Mucosa of rectum (tissue), 2 donors: ENCODE measurements around the gene NCK2.

Source experiments
- H3K27ac ChIP-seq, 2 donors: one replicate each; pipeline ENCODE4 v1.7.0; 2013; ENCODE audit warnings: inconsistent platforms in 2 of 2, low read depth in 2 of 2, low read length in 2 of 2
- H3K27me3 ChIP-seq, 2 donors: one replicate each; pipeline ENCODE4 v1.7.0; 2013; ENCODE audit warnings: low read length in 2 of 2; ENCODE audit not compliant: control insufficient read depth in 2 of 2, insufficient read depth in 2 of 2
- H3K36me3 ChIP-seq, 2 donors: one replicate each; pipeline ENCODE4 v1.7.0; 2013; ENCODE audit warnings: low read length in 2 of 2; ENCODE audit not compliant: control insufficient read depth in 2 of 2, insufficient read depth in 2 of 2
- H3K4me1 ChIP-seq, 2 donors: one replicate each; pipeline ENCODE4 v1.7.0; 2013; ENCODE audit warnings: low read length in 2 of 2, mild to moderate bottlenecking in 1 of 2; ENCODE audit not compliant: control insufficient read depth in 2 of 2, insufficient read depth in 2 of 2
- H3K4me3 ChIP-seq, 2 donors: one replicate each; pipeline ENCODE4 v1.7.0; 2013; ENCODE audit warnings: low read length in 2 of 2
- H3K9ac ChIP-seq, 2 donors: one replicate each; pipeline ENCODE4 v1.7.0; 2013; ENCODE audit warnings: low read length in 2 of 2, low read depth in 1 of 2, mild to moderate bottlenecking in 1 of 2
- H3K9me3 ChIP-seq, 2 donors: one replicate each; pipeline ENCODE4 v1.7.0; 2013; ENCODE audit warnings: low read length in 2 of 2; ENCODE audit not compliant: control insufficient read depth in 2 of 2
- donor health status: healthy.
- donor health status: Normal muscosa, but diverticular disease.

The NCK2 gene

DNA sequence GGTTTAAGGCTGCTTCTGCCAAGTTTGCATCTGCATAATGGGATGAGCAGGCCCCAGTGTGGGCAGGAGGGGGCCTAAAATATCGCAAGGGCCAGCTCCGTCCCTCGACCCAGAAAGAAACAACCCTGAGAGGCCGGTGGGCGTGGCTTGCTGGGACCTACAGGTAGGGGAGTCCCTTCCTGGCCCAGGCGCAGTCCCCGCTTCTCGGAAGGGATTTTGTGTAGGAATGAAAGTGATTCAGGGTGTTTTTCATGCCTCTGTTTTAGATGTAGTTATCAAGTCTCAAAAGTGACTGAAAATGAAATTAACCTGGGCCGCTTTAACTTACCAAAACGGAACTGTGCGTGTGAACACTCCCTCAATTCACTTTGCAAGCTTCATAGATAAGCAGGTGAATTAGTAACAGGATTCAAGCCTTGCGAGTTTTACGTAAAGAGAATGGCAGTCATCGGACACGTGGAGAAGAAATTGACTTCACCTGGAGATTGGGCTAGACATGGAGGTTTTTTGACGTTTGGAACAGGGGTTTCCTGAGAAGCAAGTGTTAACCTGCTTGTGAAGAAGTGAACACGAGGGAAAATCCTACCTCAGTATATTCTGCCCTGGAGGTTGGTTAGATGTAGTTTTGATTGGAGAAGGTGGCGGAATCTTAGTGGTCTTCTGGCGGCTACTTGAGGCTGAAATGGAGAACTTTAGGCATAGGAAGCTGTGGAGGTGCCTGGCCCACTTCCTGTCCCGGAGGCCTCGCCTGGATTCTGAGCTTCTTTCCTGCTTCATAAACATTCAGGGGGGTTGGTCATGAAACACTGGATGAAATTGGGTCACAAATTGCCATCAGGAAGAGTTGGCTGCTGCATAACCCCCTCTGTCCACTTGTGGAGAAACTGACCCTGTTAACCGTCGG, 1.7 kb downstream of the NCK2 start:
- H3K9ac ChIP-seq, result peak overlapping the region; percentile 86 to 88
- no peaks in the 10 kb centered on the region for H3K27me3 ChIP-seq
- H3K36me3 ChIP-seq, result peaks cover 0 to 7% of the 10 kb centered on the region in 2 donors
- H3K4me1 ChIP-seq, result peaks cover 15 to 29% of the 10 kb centered on the region in 2 donors
- no peaks in the 10 kb centered on the region for H3K9me3 ChIP-seq
- H3K27ac ChIP-seq, result peak overlapping the region; percentile 80 to 86
- H3K4me3 ChIP-seq, result peak overlapping the region; percentile 64 to 89

DNA sequence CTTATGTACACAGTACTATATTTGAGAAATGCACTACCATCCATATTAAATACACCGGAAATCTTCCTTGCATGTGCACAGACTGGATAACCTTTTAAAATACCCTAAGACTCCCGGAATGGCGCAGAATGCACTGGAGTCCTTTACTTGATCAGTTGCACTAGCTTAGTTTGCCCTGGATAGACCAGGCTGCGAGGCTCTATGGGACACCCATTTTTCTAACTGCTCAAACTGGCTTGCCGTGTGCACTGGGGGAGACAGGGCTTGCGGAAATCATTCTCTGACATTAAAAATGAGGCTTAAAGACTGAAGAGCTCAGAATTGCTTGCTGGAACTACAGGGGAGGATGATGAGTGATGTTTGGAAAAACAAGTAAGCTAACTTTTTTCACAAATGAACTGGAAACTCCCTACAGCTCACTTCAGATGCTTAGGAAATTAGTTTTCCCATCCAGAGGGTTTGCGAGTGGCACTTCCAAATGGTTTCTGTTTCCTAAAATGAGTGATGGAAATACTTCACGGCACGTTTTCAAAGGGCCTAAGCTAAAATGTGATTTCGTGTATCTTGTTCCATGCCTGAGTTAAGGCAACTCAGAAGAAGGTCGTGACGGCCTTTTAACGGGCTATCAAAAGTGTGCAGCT, 2.7 kb downstream of the NCK2 start:
- H3K4me3 ChIP-seq, result peak overlapping the region in 1 of 2 donors; percentile 89
- peak overlapping the region in 1 of 2 donors; percentile 35 for H3K9ac ChIP-seq

DNA sequence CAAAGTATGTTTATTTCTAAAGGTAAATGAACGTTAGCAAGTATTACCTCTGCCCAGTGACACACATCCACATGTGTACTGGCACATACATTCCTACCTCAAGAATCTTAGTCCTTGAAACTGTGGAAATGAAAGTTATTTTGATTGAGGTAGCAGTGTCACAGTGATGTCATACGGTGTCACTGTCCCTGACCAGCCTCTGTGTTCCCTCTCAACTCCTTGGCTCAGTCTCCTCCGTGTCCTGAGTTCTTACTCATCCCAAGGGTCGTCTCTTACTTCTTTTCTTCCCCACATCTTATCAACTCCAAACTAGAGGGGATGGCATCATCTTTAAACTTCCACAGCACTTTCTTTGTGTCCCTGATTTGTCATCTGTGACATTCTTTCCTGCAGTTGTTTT, 3.3 kb downstream of the NCK2 start:
- Histone ChIP-seq H3K4me1 (peaks cover 15 to 29% of the 10 kb centered on the region in 2 donors), H3K9me3 (no peaks in the 10 kb centered on the region), H3K36me3 (peaks cover 0 to 7% of the 10 kb centered on the region in 2 donors), H3K4me3 (no peak overlapping the region), H3K27me3 (no peaks in the 10 kb centered on the region), H3K9ac (no peak overlapping the region), H3K27ac (peak overlapping the region in 1 of 2 donors; percentile 17)

More for the DNA sequence above, 2.7 kb downstream of the NCK2 start:
- H3K9me3 ChIP-seq, result no peaks in the 10 kb centered on the region
- peak overlapping the region; percentile 80 to 86 for H3K27ac ChIP-seq
- H3K4me1 ChIP-seq, result peaks cover 15 to 29% of the 10 kb centered on the region in 2 donors
- no peaks in the 10 kb centered on the region for H3K27me3 ChIP-seq
- H3K36me3 ChIP-seq, result peaks cover 0 to 7% of the 10 kb centered on the region in 2 donors

DNA sequence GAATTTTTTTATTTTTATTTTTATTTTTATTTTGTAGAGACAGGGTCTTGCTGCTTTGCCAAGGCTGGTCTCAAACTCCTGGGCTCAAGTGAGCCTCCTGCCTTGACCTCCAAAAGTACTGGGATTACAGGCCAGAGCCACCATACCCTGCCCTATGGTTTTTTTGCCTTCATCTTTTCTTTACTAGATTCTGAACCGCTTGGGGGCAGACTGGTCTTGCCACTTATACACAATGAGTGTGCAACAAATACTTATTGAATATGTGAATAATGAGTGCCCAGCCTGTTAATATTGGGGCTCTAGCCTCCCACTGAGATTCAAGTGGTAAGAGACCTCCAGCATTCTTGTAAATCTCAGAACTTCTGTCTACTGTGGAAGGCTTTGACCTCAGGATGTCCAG, 3.9 kb downstream of the NCK2 start:
- Histone ChIP-seq H3K27me3 (no peaks in the 10 kb centered on the region), H3K9me3 (no peaks in the 10 kb centered on the region), H3K4me3 (no peak overlapping the region), H3K36me3 (peaks cover 0 to 7% of the 10 kb centered on the region in 2 donors), H3K4me1 (peaks cover 15 to 29% of the 10 kb centered on the region in 2 donors), H3K9ac (no peak overlapping the region), H3K27ac (no peak overlapping the region)

DNA sequence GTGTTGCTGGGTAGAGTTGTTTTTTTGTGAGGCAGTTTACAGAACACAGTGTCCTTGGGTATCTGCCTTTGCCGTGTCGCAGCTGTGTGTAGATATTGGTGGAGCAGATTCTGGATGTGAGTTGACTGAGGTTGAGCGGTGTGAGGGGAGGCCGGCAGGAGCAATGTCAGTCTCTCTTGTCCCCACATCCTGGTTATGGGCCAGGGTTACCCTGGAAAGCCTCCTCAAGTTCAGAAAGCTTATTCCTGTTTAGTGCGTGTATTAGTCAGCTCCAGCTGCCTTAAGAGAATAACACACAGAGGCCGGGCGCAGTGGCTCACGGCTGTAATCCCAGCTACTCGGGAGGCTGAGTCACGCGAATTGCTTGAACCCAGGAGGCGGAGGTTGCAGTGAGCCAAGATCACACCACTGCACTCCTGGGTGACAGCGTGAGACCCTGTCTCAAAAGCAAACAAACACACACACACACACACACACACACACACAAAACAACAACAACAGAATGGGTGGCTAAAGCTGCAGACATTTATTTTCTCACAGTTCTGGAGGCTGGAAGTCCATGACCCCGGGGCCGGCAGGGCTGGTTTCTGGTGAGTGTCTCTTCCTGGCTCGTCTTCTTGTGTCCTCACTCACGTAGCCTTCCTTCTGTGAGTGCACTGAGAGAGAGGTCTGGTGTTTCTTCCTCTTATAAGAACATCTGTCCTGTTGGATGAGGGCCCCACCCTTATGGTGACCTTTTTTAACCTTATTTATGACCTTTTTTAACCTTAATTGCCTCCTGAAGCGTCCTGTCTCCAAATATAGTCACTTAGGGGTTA, 5.1 kb downstream of the NCK2 start:
- Histone ChIP-seq H3K27ac (no peak overlapping the region), H3K9ac (no peak overlapping the region), H3K36me3 (peaks cover 0 to 7% of the 10 kb centered on the region in 2 donors), H3K4me1 (peaks cover 18 to 23% of the 10 kb centered on the region in 2 donors), H3K9me3 (no peaks in the 10 kb centered on the region), H3K4me3 (no peak overlapping the region), H3K27me3 (no peaks in the 10 kb centered on the region)

DNA sequence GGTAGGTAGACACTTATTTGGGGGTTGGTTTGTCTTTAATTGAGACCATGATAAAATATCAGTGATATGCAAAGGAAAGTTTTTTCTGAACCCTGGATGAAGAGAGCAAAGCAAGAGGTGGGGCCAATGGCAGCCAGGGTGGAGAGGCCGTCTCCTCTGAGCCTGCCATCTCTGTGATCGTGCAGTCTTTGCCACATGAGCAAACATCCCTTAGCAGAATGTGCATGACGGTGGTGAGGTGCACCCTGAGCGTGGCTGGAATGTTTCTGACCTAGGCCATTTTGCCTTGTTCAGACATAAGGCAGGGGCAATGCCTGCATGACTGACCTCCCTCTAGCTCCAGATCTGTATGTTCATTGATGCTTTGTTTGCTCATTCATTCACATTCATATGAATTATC, 6.0 kb downstream of the NCK2 start:
- Histone ChIP-seq H3K4me3 (no peak overlapping the region), H3K9me3 (no peaks in the 10 kb centered on the region), H3K9ac (no peak overlapping the region), H3K27me3 (no peaks in the 10 kb centered on the region), H3K4me1 (peaks cover 18 to 22% of the 10 kb centered on the region in 2 donors), H3K36me3 (peaks cover 0 to 7% of the 10 kb centered on the region in 2 donors), H3K27ac (no peak overlapping the region)

DNA sequence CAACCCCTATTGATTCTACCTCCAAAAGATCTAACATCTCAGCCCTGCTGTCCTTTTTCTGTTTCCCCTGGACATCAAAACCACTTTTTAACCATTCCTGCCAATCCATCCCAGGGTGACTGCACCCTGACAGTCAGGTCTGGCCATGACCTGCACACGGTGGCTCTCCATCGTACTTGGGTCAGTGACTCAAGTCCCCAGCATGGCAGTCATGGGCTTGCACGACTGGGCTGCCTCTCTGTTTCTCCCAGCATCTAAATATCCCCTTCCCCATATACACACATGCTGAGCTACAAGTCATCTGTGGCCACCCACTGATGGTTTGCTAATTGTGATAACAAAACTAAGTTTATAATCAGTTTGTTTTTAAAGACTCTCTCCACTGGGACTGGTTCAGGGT, 6.6 kb downstream of the NCK2 start:
- Histone ChIP-seq H3K4me3 (no peak overlapping the region), H3K27ac (no peak overlapping the region), H3K4me1 (peaks cover 17 to 18% of the 10 kb centered on the region in 2 donors), H3K36me3 (peaks cover 0 to 7% of the 10 kb centered on the region in 2 donors), H3K9ac (no peak overlapping the region), H3K27me3 (no peaks in the 10 kb centered on the region), H3K9me3 (no peaks in the 10 kb centered on the region)

DNA sequence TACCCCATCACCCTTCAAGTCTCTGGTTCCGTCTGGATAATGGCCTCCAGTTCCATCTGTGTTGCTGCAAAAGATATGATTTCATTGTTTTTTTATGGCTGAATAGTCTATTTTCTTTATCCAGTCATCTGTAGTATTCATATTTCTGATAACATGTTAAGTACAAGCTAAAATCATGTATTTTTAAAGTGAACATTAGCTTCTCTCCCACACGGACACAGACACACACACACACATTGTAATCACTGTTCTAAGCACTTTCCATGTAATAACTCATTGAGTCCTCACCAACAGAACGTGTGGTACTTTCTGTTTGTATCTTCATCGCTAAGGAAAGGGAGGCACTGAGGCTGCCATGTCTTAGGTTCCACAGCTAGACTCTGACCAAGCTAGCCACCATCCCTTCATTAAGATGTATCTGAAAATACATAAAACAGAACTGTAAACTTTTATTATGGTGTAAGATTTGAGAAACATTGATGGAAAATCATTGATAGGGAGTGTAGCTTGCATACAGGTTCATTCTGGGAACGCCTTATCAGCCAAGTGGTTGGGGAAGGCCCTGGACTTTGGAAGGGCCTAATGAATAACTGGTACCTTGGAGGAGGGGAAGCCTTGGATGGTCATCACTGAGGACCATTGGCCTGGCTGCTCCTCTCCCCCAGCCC, 8.1 kb downstream of the NCK2 start:
- Histone ChIP-seq H3K27ac (no peak overlapping the region), H3K4me1 (peaks cover 5 to 10% of the 10 kb centered on the region in 2 donors)

DNA sequence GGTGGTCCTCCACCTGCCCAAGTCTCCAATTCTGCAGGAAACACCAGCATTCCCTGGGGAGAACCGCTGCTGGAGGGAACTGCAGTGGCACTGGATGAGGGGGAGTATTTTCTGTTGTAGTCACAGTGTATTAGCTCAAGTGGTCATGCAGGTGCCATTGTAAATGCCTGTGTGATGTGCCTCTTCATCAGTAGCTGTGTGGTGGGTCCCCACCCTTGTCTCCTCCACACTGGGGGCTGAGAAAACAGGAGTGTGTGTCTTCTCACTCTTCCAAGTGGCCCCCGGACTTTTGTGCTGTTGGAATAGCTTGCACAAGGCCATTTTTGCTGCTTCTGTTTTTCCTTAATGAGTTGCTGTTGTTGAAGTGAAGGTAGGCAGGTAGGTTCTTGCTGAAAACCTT, 8.7 kb downstream of the NCK2 start:
- no peak overlapping the region for H3K4me3 ChIP-seq
- peaks cover 0 to 7% of the 10 kb centered on the region in 2 donors for H3K36me3 ChIP-seq
- peaks cover 5 to 6% of the 10 kb centered on the region in 2 donors for H3K4me1 ChIP-seq
- H3K27ac ChIP-seq, result no peak overlapping the region
- no peaks in the 10 kb centered on the region for H3K27me3 ChIP-seq
- H3K9ac ChIP-seq, result no peak overlapping the region
- no peaks in the 10 kb centered on the region for H3K9me3 ChIP-seq

More for the DNA sequence above, 8.1 kb downstream of the NCK2 start:
- Histone ChIP-seq H3K4me3 (no peak overlapping the region), H3K27me3 (no peaks in the 10 kb centered on the region), H3K36me3 (peaks cover 0 to 7% of the 10 kb centered on the region in 2 donors), H3K9me3 (no peaks in the 10 kb centered on the region), H3K9ac (no peak overlapping the region)
